Stimulated activated CD8-positive, alpha-beta memory T cell treated with anti-CD3 and anti-CD28 coated beads, Interleukin-2, amount 100 ng/mL, for 48 hours (primary cell): ENCODE data around the gene GADD45B.
"Not testable (repeated sequence)": the region's sequence is repeated elsewhere in the genome, so short reads cannot be mapped to it uniquely, and the experiment has no call there.

Experiments used
- DNase-seq, 2 donors: peaks; one replicate each; pipeline ENCODE4 v3.0.0-alpha.2; 2020; ENCODE audit warnings: low read depth in 2 of 2

Gene GADD45B

GRCh38 chr19:2444251-2445002 lies 31.5 kb upstream of the GADD45B start:
- no peak for DNase-seq

GRCh38 chr19:2446381-2446780 lies 29.5 kb upstream of the GADD45B start:
- no peak for DNase-seq

- no peak for DNase-seq
These were observed 26.9 kb upstream of the GADD45B start for GRCh38 chr19:2449019-2449418.

GRCh38 chr19:2451138-2451537 lies 24.8 kb upstream of the GADD45B start:
- DNase-seq: no peak

- DNase-seq: no peak
These were observed 24.2 kb upstream of the GADD45B start for GRCh38 chr19:2451741-2452140.

- no peak for DNase-seq
These were observed 22.4 kb upstream of the GADD45B start for GRCh38 chr19:2453431-2454025.

GRCh38 chr19:2454199-2454961 lies 21.5 kb upstream of the GADD45B start:
- DNase-seq: no peak

GRCh38 chr19:2454962-2455850 lies 20.7 kb upstream of the GADD45B start:
- DNase-seq: no peak

GRCh38 chr19:2455851-2456570 lies 19.9 kb upstream of the GADD45B start:
- peak; percentile 34 to 47 for DNase-seq

GRCh38 chr19:2457394-2458037 lies 18.4 kb upstream of the GADD45B start:
- DNase-seq: no peak

- no peak for DNase-seq
These were observed 17.9 kb upstream of the GADD45B start for GRCh38 chr19:2458054-2458453.

GRCh38 chr19:2458776-2459175 lies 17.2 kb upstream of the GADD45B start:
- DNase-seq: not testable (repeated sequence)

GRCh38 chr19:2460245-2460644 lies 15.7 kb upstream of the GADD45B start:
- no peak for DNase-seq

- peak; percentile 68 to 73 for DNase-seq
These were observed 13.9 kb upstream of the GADD45B start for GRCh38 chr19:2461751-2462634.

- no peak for DNase-seq
These were observed 13.1 kb upstream of the GADD45B start for GRCh38 chr19:2462635-2463421.

- not testable (repeated sequence) for DNase-seq
These were observed 12.2 kb upstream of the GADD45B start for GRCh38 chr19:2463694-2464093.

GRCh38 chr19:2464389-2464788 lies 11.5 kb upstream of the GADD45B start:
- DNase-seq: no peak

GRCh38 chr19:2468596-2468995 lies 7.3 kb upstream of the GADD45B start:
- no peak for DNase-seq
